SK-N-SH treated with all-trans-retinoic acid at 6 μM for 48 hours (cell line): ENCODE measurements around the gene NDUFAF2.

Experiments
- CSDC2 ChIP-seq: fragments of 250-450 bp; sonication (Bioruptor Pico); IDR thresholded peaks from 2 replicates; pipeline ENCODE4 v1.5.0; 2020; ENCODE audit warnings: mild to moderate bottlenecking, moderate library complexity
- ESRRG ChIP-seq: fragments of 250-450 bp; sonication (Bioruptor Pico); IDR thresholded peaks from 2 replicates; pipeline ENCODE4 v1.6.1; 2021; ENCODE audit warnings: mild to moderate bottlenecking
- GLIS3 ChIP-seq: fragments of 250-450 bp; sonication (Bioruptor Pico); IDR thresholded peaks from 2 replicates; pipeline ENCODE4 v1.5.0; 2020; ENCODE audit warnings: mild to moderate bottlenecking, moderate library complexity
- ISL1 ChIP-seq: fragments of 250-450 bp; sonication (Bioruptor Pico); IDR thresholded peaks from 2 replicates; pipeline ENCODE4 v2.1.2; 2022; ENCODE audit warnings: mild to moderate bottlenecking, moderate library complexity
- PATZ1 ChIP-seq: fragments of 250-450 bp; sonication (Bioruptor Pico); IDR thresholded peaks from 2 replicates; pipeline ENCODE4 v1.8.0; 2020; ENCODE audit warnings: mild to moderate bottlenecking, moderate library complexity, borderline replicate concordance
- RARB ChIP-seq: fragments of 250-450 bp; sonication (Bioruptor Pico); IDR thresholded peaks from 2 replicates; pipeline ENCODE4 v1.8.0; 2021; ENCODE audit warnings: mild to moderate bottlenecking, moderate library complexity
- TOX ChIP-seq: fragments of 250-450 bp; sonication (Bioruptor Pico); IDR thresholded peaks from 2 replicates; pipeline ENCODE4 v1.8.0; 2021; ENCODE audit warnings: mild to moderate bottlenecking, moderate library complexity, borderline replicate concordance
- ZFP3 ChIP-seq: fragments of 250-450 bp; sonication (Bioruptor Pico); IDR thresholded peaks from 2 replicates; pipeline ENCODE4 v1.5.0; 2020; ENCODE audit warnings: mild to moderate bottlenecking, moderate library complexity
- ZFP30 ChIP-seq: fragments of 450-650 bp; formaldehyde crosslinking; IDR thresholded peaks from 2 replicates; pipeline ENCODE4 v1.5.0; 2022; ENCODE audit warnings: mild to moderate bottlenecking, moderate library complexity
- ZNF565 ChIP-seq: fragments of 450-650 bp; formaldehyde crosslinking; conservative IDR thresholded peaks from 2 replicates; pipeline ENCODE4 v1.5.0; 2020; ENCODE audit warnings: low read depth, mild to moderate bottlenecking, moderate library complexity
- ZNF70 ChIP-seq: fragments of 450-650 bp; formaldehyde crosslinking; IDR thresholded peaks from 2 replicates; pipeline ENCODE4 v1.5.0; 2020; ENCODE audit warnings: mild to moderate bottlenecking, moderate library complexity

GRCh38 chr5:60993875-60994571 lies 49.0 kb downstream of the NDUFAF2 start:
- no peak for TF ChIP-seq PATZ1
- TF ChIP-seq TOX (CRISPR knock-in tag): no peak
- TF ChIP-seq RARB: no peak
- no peak for TF ChIP-seq CSDC2 (CRISPR knock-in tag)
- no peak for TF ChIP-seq ZNF70 (CRISPR knock-in tag)
- no peak for TF ChIP-seq ISL1 (CRISPR knock-in tag)
- TF ChIP-seq GLIS3 (CRISPR knock-in tag): no peak
- TF ChIP-seq ZFP30: no peak
- TF ChIP-seq ZNF565: no peak
- no peak for TF ChIP-seq ZFP3 (CRISPR knock-in tag)
- no peak for TF ChIP-seq ESRRG (CRISPR knock-in tag)
